Psoas muscle (tissue), 8 donors: Measurements from ENCODE around the gene U2SURP. TPM values are rescaled to one million over a fixed set of nuclear protein-coding genes. Genes with fewer than 3 reads are reported as not detected.
"Not testable (repeated sequence)": the region's sequence is repeated elsewhere in the genome, so short reads cannot be mapped to it uniquely, and the experiment has no call there.

Experiments used
- ATAC-seq, 4 donors: fragments of 200-7000 bp; cut with Tn5 transposase; one replicate each; pipeline ENCODE4 v1.9.1; 2020; ENCODE audit warnings: moderate library complexity in 3 of 4, mild to moderate bottlenecking in 2 of 4
- DNase-seq, 2 donors: peaks; one replicate each; pipeline ENCODE4 v3.0.0-alpha.2; 2020
- H3K27ac ChIP-seq: fragments of 200-600 bp; one replicate; pipeline ENCODE4 v1.8.0; 2022
- H3K27me3 ChIP-seq, 3 donors: fragments of 200-600 bp in 1 of 3; one replicate each; pipeline versions ENCODE4 v1.6.1 to v1.8.0; 2013 to 2022; ENCODE audit warnings: low read length in 2 of 3, mild to moderate bottlenecking in 2 of 3, moderate library complexity in 1 of 3; ENCODE audit not compliant: insufficient read depth in 3 of 3
- H3K36me3 ChIP-seq, 2 donors: fragments of 200-600 bp in 1 of 2; one replicate each; pipeline versions ENCODE4 v1.6.1 to v1.8.0; 2013 to 2022; ENCODE audit warnings: low read depth in 1 of 2, mild to moderate bottlenecking in 1 of 2, moderate library complexity in 1 of 2; ENCODE audit not compliant: insufficient read depth in 1 of 2
- H3K4me1 ChIP-seq: fragments of 200-600 bp; one replicate; pipeline ENCODE4 v1.8.0; 2022
- H3K4me3 ChIP-seq: fragments of 200-600 bp; one replicate; pipeline ENCODE4 v1.8.0; 2022; ENCODE audit warnings: mild to moderate bottlenecking
- H3K9me3 ChIP-seq: fragments of 200-600 bp; one replicate; pipeline ENCODE4 v1.8.0; 2022
- CTCF ChIP-seq: fragments of 200-600 bp; IDR thresholded peaks from one replicate; pipeline ENCODE4 v1.8.0; 2022; ENCODE audit warnings: antibody characterized with exemption
- whole genome bisulfite sequencing, 3 donors: extraction: QIAGEN DNeasy Blood & Tissue Kit; methylation state at CpG; one replicate each; pipeline versions ENCODE4 v1.1.6 to v1.1.7; 2013; 5-methylcytosine and 5-hydroxymethylcytosine counted together
- intact Hi-C, 2 donors: fragments of 100-400 bp; cut with DNase I; formaldehyde crosslinking; loops; one replicate each; pipeline versions ENCODE4 v1.11.0 to v1.14.2; 2022
- polyA plus RNA-seq, 3 donors: library from polyadenylated mRNA; stranded (reverse); fragments of 200-250 nt; gene quantifications; one replicate each; pipeline ENCODE4 v1.2.3, GENCODE V29; 2013
- total RNA-seq, 4 donors: library from RNA; stranded (reverse); fragmentation: NEBNext Ultra II Directional in 2 of 4; extraction: Animal tissue kit (Norgen Biotek cat#: 25700) in 2 of 4; gene quantifications; one replicate each; pipeline versions ENCODE4 v1.2.1 to v1.2.4, GENCODE V29; 2021 to 2023
- donor health status: healthy with polysubstance abuse.
- donor health status: DM: no; HTN: no; CAD: no; lungs with moderate emphysema.
- donor health status: Bipolar disorder and iron deficiency.
- donor health status: healthy.
- donor health status: DM: yes; HTN: yes; CAD: no.
- donor health status: DM: no; HTN: no; CAD: no.
- donor health status: DM: no; HTN: no; CAD: no.
- donor health status: DM: yes; HTN: yes; CAD: no.

Gene U2SURP
- total and polyA plus RNA-seq, 7 donors, result 20.5 to 69.3 (median 39.8) TPM

DNA sequence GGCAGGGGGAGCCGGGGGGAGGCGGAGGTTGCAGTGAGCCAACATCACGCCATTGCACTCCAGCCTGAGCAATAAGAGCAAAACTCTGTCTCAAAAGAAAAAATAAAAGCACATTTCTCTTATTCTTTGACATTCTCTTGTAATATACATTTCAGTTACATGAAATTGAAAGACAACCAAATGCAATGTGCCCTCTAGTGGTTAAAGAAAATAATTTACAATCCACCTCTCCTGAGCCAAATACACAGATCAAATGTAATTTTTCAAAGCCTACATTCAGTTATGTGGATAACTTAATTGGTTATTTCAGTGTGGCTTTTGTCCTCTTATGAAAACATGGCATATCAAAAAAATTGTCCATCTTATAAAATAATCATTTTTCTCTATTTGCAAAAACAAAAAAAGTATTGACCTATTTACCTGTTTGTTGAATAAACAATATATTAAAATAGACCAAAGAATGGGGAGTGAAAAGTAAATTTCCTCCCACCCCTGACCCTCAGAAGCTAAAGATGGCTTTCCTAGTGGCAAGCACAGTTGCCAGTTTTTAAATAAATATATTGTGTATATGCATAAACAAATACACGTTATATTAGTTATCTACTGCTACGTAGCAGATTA, 14.2 kb upstream of the U2SURP start:
- Histone ChIP-seq H3K4me3 (peak overlapping the region; percentile 16), H3K27me3 (no peaks in the 10 kb centered on the region), H3K27ac (peak overlapping the region; percentile 71), H3K9me3 (no peaks in the 10 kb centered on the region), H3K4me1 (peaks cover 14% of the 10 kb centered on the region), H3K36me3 (no peaks in the 10 kb centered on the region)
- 50 to 62% (median 57%) methylated on average over 5 of the region's 5 CpGs for WGBS, 3 donors
- intact Hi-C loops, result no loop called here
- TF ChIP-seq CTCF, result peak; percentile 67
- ATAC-seq, result peak in 3 of 4 donors; percentile 51 to 86 (median 61)
- DNase-seq, result no peak

GRCh38 chr3:142987707-142988106, 13.7 kb upstream of the U2SURP start:
- Histone ChIP-seq H3K27me3 (no peaks in the 10 kb centered on the region), H3K4me3 (peak overlapping the region; percentile 16), H3K9me3 (no peaks in the 10 kb centered on the region), H3K36me3 (no peaks in the 10 kb centered on the region), H3K27ac (peak overlapping the region; percentile 71), H3K4me1 (peaks cover 14% of the 10 kb centered on the region)
- ATAC-seq (peak; percentile 68 to 94 (median 90)), DNase-seq (peak; percentile 17 to 54)
- intact Hi-C loops, result no loop called here
- no peak for TF ChIP-seq CTCF
- WGBS, 3 donors, result 8 to 18% (median 11%) methylated on average over 7 of the region's 7 CpGs

GRCh38 chr3:142988221-142988620, 13.1 kb upstream of the U2SURP start:
- not testable (repeated sequence) for DNase-seq

DNA sequence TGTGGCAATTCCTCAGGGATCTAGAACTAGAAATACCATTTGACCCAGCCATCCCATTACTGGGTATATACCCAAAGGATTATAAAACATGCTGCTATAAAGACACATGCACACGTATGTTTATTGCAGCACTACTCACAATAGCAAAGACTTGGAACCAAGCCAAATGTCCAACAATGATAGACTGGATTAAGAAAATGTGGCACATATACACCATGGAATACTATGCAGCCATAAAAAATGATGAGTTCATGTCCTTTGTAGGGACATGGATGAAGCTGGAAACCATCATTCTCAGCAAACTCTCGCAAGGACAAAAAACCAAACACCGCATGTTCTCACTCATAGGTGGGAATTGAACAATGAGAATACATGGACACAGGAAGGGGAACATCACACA, 12.5 kb upstream of the U2SURP start:
- H3K27ac ChIP-seq, H3K36me3 ChIP-seq, H3K4me3 ChIP-seq, intact Hi-C loops, DNase-seq, H3K27me3 ChIP-seq, H3K9me3 ChIP-seq, ATAC-seq: not testable (repeated sequence)
- peaks cover 14% of the 10 kb centered on the region for H3K4me1 ChIP-seq
- 100% methylated on average over 2 of the region's 3 CpGs; no CpG with 5 or more reads in 2 of the 3 donors for whole genome bisulfite sequencing, 3 donors

More at GRCh38 chr3:142988221-142988620, 13.1 kb upstream of the U2SURP start:
- H3K27me3 ChIP-seq, H3K4me3 ChIP-seq, H3K36me3 ChIP-seq, intact Hi-C loops, H3K9me3 ChIP-seq: not testable (repeated sequence)
- WGBS, 3 donors, result 57 to 65% (median 63%) methylated on average over 2 of the region's 2 CpGs
- ATAC-seq, result peak in 2 of 4 donors; percentile 25 to 27
- Histone ChIP-seq H3K27ac (peak overlapping the region; percentile 71), H3K4me1 (peaks cover 14% of the 10 kb centered on the region)

GRCh38 chr3:142990721-142991120, 10.6 kb upstream of the U2SURP start:
- 76 to 84% (median 77%) methylated on average over 5 of the region's 5 CpGs for WGBS, 3 donors
- ATAC-seq, result no peak
- peaks cover 14% of the 10 kb centered on the region for H3K4me1 ChIP-seq
- H3K27me3 ChIP-seq, result no peaks in the 10 kb centered on the region
- no peak overlapping the region for H3K4me3 ChIP-seq
- intact Hi-C loops, result loop anchor here (5.0 kb wide), 2 partner anchors 58 to 393 kb away; partner anchors contain the start of gene PLS1 (in 1 of the 2)
- no peak for TF ChIP-seq CTCF
- no peaks in the 10 kb centered on the region for H3K9me3 ChIP-seq
- DNase-seq, result no peak
- H3K36me3 ChIP-seq, result no peaks in the 10 kb centered on the region
- no peak overlapping the region for H3K27ac ChIP-seq
